CD4-positive, alpha-beta T cell treated with Interleukin-15 for 4 hours (primary cell): ENCODE measurements around the gene IST1.

ENCODE experiments used
- DNase-seq: peaks from one replicate; pipeline ENCODE4 v3.0.0-alpha.2; 2020; ENCODE audit warnings: low spot score

Gene IST1

GRCh38 chr16:71965223-71965622 is 69.9 kb downstream of the IST1 start:
- no peak for DNase-seq

- no peak for DNase-seq
Observed at GRCh38 chr16:71966932-71967331, 71.6 kb downstream of the IST1 start.

DNA sequence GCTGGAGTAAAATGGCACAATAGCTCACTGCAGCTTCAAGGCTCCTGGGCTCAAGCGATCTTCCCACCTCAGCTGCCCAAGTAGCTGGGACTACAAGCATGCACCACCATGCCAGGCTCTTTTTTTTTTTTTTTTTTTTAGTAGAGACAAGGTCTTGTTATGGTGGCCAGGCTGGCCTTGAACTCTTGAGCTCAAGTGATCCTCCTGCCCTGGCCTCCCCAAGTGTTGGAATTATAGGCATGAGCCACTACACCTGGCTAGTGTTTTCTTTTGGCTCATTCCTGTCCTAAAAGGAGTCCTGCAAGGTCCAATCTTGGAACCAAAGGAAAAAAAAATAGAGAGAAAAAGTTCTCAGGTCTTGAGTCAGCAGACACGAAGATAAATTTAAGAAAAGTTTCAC is 74.0 kb downstream of the IST1 start:
- no peak for DNase-seq

DNA sequence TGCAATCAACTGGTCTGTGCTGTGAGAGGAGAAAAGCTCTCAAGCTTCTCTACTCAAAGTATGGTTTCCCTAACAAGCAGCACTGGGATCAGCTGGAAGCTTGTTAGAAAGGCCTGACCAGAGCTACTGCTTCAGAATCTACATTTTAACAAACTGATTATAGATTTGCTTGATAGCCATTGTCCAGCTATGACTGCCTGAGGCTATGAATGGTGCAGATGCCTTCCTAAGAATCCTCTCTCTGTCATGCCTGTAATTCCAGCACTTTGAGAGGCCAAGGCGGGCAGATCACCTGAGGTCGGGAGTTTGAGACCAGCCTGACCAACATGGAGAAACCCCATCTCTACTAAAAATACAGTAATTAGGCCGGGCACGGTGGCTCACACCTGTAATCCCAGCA is 76.2 kb downstream of the IST1 start:
- DNase-seq, result no peak

GRCh38 chr16:71972356-71972755 is 77.0 kb downstream of the IST1 start:
- no peak for DNase-seq

DNA sequence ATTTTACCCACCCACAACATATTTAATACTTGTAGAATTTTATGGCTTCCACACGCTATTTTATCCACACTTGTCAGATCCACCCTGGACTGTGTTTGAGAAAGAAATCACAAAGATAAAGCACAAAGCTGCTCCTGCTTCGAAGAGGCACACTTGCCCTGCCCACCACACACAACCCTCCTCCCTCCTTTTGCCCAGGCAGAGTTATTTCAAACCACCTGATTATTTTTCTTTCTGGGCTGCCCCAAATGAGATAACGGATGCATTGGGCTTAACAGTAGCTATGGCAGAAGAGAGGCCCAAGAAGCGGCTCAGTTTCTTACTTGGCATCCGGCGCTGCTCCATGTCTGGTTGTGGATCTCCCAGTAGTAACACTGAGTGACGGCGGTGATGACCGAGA is 77.7 kb downstream of the IST1 start:
- no peak for DNase-seq

GRCh38 chr16:71974068-71974818 is 78.9 kb downstream of the IST1 start:
- no peak for DNase-seq
